Measurements from ENCODE around the gene WDFY1. TPM values are rescaled to one million over a fixed set of nuclear protein-coding genes. Genes with fewer than 3 reads are reported as not detected.
"Not testable (repeated sequence)": the region's sequence is repeated elsewhere in the genome, so short reads cannot be mapped to it uniquely, and the experiment has no call there.

Gene WDFY1
- total RNA-seq, 2 donors from 2014 or later, result 14.1 to 20.5 TPM

DNA sequence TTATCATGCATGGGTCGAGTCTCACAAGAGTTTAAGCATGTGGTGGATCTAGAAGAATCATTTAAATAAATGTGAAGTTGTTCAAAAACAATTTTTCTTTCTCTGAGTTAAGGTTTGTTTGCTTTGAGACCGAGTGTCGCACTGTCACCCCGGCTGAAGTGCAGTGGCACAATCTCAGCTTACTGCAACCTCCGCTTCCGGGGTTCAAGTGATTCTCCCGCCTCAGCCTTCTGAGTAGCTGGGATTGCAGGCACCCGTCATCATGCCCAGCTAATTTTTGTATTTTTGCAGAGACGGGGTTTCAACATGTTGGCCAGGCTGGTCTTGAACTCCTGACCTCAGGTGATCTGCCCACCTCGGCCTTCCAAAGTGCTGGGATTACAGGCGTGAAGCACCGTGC, 73.5 kb downstream of the WDFY1 start:
- intact Hi-C loops (cut with DNase I); DNase-seq; ATAC-seq: not testable (repeated sequence)

DNA sequence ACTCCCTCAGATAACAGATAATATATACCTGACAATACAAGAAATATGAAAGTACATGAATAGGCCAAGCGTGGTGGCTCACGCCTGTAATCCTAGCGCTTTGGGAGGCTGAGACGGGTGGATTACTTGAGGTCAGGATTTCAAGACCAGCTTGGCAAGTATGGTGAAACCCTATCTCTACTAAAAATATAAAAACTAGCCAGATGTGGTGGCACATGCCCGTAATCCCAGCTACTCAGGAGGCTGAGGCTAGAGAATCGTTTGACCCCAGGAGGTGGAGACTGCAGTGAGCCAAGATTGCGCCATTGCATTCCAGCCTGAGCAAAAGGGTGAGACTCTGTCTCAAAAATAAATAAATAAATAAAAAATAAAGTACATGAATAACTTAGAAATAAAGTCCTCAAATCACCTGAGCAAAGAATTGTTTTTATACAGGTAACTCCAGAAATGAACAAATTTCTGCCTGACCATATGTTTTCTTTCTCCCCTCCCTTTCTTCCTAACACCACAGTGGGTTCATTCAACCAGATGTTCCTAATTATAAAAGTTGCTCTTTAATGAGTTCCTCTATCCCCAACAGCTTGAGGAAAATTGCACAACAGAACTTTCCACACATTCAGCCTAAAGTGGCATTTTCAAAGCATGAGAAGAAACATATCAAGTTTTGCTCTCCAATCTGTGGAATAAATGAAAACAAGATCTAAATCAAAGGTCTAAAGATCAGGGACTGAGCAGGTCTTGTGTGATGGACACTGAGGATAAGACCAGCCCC, 74.1 kb downstream of the WDFY1 start:
- no peak for ATAC-seq
- DNase-seq, result no peak
- intact Hi-C loops (cut with DNase I), result no loop called here

DNA sequence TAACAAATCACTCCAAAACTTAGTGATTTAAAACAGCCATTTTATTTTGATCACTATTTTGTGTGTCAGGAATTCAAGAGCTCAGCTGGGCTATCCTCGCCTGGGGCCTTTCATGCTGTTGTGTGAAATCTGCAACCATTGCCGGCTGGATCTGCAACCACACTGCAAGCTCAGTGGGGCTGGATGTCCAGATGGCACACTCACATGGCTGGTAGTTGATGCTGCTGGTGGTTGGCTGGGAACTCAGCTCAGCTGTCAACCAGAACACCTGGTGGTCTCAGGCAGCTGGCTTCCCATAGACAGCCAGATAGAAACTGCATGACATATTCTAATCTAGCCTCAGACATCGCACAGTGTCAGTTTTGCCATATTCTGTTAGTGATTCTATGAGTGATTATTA, 77.1 kb downstream of the WDFY1 start:
- intact Hi-C loops (cut with DNase I), result no loop called here
- ATAC-seq (no peak), DNase-seq (no peak)

DNA sequence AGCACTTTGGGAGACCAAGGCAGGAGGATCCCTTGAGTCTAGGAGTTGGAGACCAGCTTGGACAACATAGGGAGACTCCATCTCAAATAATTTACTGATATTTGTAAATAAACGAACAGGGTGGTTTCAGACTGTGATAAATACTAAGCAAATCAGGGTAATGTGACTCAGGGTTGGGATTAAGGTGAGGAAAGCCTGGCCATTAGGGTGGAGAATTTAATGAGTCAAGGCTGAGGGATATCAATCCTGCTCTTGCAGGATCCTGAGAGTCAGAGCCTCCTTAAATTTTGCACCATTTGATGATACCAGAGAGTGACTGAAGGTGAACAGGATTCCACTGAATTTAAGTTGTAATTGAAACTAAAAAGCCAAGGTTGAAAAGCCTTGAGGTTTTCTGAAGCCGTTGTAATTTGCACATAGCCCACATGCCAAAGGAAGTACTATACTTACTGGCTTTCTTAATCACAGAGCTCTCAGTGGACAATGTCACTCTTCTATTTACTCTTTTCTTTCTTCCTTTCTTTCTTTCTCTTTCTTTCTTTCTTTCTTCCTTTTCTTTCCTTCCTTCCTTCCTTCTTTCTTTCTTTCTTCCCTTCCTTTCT, 79.1 kb downstream of the WDFY1 start:
- intact Hi-C loops (cut with DNase I), result no loop called here
- no peak for DNase-seq
- no peak for ATAC-seq

DNA sequence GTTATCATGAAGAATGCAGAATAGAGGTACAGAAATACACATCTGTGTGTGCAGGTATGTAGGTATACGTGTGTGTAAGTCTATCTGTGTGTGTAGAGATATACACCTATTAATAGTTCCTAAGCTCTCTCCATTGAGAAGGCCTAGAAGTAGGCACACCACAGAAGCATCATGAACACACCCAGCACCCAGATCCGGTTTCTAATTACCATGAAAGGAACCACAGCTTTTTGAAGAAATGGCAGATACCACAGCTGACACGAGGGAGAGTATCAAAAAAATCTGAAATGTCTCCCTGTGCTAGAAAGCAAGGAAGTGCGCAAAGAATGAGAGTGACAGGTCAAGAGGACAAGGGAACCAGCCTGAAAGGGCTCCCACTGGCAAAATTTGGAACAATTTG, 80.0 kb downstream of the WDFY1 start:
- ATAC-seq (no peak), DNase-seq (no peak)
- intact Hi-C loops (cut with DNase I), result no loop called here

DNA sequence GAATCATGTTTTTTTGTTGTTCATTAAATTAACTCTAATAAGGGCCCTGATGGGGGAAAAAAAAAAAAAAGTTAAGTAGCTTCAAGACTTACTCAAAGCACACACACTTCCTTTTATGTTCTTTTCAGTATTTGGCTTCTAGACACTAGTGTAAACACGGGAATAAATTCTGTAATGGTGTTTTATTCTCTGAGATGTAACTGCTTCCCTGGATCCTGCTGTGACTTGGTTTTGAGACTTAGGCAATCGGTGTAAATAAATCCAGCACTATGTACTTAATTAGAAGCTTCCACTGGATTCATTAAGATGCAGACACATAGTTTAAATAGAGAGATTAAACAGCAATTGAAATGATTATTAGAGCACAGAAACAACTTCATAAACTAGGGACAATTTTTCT, 81.6 kb downstream of the WDFY1 start:
- ATAC-seq (no peak), DNase-seq (no peak)
- intact Hi-C loops (cut with DNase I), result no loop called here

DNA sequence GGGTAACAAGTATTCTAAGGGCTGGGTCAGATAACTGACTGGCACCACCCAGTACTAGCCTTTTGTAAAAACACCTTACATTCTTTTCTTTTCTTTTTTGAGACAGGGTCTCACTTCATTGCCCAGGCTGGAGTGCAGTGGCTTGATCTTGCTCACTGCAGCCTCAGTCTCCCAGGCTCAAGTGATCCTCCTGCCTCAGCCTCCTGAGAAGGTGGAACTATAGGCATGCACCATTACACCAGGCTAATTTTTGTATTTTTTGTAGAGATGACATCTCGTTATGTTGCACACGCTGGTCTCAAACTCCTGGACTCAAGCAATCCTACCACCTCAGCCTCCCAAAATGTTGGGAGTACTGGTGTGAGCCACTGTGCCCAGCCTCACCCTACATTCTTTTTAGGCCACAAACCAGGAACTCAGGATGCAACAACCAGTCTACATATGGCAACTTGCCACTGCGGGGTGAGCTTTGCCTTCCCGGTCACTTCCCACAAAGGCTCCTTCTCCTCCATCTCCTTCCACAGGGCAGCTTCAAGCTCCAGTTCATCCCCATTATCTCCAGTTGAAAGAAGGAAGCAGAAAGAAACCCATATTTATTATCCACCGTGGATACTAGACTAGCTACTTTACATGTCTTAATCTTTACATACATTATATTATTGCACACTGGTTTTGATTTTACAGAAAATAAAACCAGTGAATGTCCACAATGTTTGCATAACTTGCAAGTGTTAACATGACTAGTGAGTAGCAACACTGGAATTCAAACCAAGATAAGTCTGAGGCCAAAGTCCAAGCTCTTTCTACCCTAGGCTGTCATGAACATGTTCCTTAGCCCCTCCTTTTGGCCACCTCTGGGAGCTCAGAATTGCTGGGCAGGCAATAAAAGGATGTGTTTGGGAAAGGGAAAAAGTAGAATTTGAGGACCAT, 84.1 kb downstream of the WDFY1 start:
- DNase-seq (no peak), ATAC-seq (peak in 1 of 2 donors; percentile 88)
- intact Hi-C loops (cut with DNase I), result no loop called here

DNA sequence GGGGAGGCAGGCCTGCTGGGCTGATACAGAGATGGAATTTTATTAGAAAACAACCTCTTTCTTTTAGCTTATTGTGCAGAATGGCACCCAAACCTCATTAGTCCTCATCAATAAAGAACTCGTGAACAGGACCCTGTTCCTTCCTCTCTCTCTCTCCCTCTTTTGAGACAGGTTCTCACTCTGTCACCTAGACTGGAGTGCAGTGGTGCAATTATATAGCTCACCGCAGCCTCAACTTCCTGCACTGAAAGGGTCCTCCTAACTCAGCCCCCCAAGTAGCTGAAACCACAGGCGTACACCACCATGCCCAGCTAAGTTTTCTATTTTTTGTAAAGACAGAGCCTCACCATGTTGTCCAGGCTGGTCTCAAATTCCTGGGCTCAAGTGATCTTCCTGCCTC, 86.1 kb downstream of the WDFY1 start:
- no peak for ATAC-seq
- intact Hi-C loops (cut with DNase I), result no loop called here
- no peak for DNase-seq

DNA sequence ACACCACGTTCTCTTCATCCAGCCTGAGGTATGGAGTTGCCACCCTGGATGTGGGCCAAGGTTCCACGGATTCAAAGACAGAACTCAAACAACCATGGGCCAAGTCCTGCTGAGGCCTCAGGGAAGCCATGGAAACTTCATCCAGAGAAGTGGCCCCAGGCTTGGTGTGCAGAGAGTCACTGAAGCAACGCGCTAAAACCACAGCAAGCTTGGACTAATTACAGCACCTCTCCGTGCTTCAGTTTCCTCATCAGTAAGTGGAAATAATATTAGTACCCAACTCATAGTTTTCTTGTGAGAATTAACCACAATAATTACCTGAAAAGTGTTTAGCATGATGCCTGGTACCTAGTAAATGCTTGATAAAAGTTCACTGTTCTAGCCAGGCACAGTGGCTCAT, 88.6 kb downstream of the WDFY1 start:
- no peak for DNase-seq
- intact Hi-C loops (cut with DNase I), result no loop called here
- no peak for ATAC-seq

DNA sequence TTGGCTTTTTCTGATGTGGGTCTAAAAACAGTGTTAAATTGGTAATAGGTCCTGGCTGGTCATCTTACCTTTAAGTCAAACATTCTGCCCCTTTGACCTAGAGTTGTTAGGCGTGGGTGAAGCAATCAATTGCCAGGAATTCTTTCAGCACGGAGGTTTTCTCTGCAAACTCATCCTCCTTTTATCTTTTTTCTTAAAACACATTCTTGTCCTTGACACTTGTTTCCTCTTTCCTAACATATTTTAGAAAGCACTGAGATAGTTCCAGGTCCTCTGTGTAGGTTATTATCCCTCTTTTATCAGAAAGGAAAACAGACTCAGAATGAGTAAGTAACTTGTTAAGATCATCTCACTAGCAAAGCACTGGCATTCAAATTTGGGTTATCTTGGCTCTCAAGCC, 89.1 kb downstream of the WDFY1 start:
- ATAC-seq (peak in 1 of 2 donors; percentile 59), DNase-seq (no peak)
- intact Hi-C loops (cut with DNase I), result no loop called here

DNA sequence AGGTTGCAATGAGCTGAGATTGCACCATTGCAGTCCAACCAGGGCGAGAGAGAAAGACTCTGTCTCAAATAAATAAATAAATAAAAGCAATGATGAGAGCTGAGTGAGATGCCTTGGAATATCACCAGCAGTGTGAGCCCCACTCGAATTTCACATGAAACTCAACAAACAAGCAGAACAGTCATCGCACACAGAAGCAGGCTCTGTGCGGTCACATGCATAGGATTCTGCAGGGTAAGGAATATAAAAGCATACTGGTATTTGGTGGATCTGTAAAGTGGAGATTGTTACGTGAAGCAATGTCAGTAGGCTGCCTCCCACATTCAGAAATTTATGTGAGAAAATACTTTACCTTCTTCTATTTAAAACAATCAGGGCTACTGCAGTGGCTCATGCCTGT, 89.7 kb downstream of the WDFY1 start:
- ATAC-seq (no peak), DNase-seq (no peak)
- intact Hi-C loops (cut with DNase I), result no loop called here

DNA sequence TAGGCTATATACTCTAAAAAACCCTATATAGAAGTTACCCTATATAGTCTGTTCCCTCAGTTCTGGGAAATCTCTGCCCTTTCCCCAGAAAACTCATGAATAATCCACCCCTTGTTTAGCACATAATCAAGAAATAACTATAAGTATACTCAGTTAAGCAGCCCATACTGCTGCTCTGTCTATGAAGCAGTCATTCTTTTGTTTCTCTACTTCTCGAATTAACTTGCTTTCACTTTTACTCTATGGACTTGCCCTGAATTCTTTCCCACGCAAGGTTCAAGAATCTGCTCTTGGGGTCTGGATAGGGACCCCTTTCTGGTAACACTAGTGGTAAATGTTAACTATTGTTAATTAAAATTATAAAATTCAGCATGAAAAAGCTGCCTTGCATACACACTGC, 90.4 kb downstream of the WDFY1 start:
- DNase-seq (no peak), ATAC-seq (no peak)
- intact Hi-C loops (cut with DNase I), result no loop called here

DNA sequence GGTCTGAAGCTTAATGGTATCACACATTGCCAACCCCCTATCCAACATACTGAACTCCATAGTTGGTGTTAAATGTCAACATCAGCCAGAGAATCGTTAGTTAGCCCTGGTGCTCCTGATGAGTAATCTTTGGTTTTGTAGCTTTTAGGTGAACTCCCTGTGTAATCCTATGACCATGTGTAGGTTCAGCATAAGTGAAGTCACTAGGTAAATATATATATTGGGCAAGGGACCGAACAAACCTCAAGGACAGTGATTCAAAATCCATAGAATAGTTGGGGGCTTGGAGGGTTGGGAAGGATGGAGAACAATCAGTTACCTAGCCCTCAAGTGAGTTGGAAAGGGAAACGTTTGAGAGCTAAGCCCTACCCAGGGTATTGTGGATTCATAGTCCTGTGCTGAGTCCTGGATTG, 91.7 kb downstream of the WDFY1 start:
- intact Hi-C loops (cut with DNase I), result no loop called here
- DNase-seq (no peak), ATAC-seq (no peak)

DNA sequence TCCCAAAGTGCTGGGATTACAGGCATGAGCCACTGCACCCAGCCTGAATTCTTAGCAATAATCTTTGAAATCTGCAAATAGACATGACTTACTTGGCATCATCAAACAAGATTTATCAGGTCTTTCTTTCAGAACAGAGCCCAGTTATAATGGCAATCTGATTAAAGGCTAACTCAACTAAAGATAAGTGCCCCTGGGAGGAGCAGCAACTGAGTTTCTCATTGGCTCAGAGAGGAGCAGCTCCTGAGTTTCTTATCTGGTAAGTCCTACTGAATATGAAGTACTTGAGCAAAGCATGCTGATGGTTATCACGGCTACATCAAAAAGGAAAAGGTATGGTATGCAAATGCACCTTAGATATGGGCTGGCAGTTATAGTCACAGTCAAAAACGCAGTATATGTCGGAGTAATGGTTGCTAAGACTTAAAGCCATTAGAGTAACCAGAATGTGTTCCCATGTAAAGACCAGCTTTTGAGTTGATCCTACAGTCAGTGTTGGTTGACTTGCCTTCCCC, 92.8 kb downstream of the WDFY1 start:
- DNase-seq (no peak), ATAC-seq (no peak)
- intact Hi-C loops (cut with DNase I), result no loop called here

DNA sequence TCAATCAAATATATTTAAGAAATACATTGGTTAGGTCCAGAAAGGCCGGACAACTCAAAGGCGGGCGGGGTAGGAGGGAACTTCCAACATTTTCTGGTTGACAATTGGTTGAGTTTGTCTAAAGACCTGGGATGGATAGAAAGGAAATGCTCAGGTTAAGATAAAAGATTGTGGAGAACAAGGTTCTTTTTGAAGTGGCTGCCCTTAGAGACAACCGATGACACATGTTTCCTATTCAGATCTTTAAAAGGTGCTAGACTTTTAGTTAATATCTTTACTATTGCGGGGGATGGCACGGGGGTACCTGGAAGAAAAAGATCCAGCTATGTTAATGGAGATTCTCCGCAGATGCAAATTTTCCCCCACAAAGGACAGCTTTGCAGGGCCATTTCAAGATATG, 97.7 kb downstream of the WDFY1 start:
- DNase-seq, result no peak
- intact Hi-C loops (cut with DNase I), result no loop called here

DNA sequence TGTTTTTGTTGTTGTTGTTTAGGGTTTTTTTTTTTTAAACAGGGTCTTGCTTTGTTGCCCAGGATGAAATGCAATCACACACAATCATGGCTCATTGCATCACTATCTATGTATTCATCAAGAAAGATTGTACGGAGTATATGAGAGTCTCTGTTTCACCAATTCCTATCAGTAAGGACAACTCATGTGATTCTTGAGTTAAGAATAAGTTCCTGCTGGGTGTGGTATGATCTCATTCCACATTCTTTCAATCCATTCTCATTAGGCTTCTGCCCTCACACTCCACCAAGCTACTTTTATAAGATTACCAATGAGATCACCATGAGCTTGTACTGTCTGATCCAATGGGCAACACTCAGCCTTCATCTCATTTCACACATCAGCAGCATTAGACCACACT, 98.6 kb downstream of the WDFY1 start:
- intact Hi-C loops (cut with DNase I), result no loop called here
- DNase-seq (no peak), ATAC-seq (peak in 1 of 2 donors; percentile 56)

More for the DNA sequence above, 97.7 kb downstream of the WDFY1 start:
- ATAC-seq, result no peak

DNA sequence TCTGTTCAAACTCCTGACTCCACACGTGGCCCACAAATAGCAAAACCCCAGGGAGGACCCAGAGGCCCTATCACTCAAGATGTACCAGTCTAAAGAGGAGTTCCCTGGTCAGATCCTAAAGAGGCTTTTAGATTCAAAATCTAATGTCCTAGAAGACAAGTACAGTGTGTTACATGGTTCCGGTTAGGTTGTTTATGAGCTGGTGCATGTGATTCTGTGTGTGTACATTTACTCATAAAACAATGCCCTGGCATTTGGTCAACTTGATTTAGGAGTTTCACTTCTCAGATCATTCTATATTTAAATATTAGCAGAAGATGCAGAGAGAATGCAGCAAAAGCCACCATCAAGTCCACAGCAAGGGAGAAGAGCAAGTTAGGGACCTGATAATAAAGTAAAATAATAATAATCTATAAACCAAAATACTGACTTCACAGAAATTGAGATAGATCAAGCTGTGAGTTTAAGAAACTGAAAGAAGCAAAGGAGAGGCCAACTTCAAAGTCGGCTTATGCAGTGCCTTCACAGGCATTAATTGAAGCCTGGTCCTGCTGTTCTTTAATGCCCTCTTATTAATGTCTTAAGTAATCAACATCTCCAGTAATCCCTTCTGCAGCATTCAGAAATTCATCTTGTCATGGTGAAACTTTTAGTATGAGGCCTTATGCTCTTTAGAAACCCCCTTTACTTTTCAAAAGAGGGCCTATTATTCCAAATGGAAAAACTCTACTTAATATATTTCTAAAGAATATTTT, 103.5 kb downstream of the WDFY1 start:
- ATAC-seq, result no peak
- DNase-seq, result no peak
- intact Hi-C loops (cut with DNase I), result no loop called here

DNA sequence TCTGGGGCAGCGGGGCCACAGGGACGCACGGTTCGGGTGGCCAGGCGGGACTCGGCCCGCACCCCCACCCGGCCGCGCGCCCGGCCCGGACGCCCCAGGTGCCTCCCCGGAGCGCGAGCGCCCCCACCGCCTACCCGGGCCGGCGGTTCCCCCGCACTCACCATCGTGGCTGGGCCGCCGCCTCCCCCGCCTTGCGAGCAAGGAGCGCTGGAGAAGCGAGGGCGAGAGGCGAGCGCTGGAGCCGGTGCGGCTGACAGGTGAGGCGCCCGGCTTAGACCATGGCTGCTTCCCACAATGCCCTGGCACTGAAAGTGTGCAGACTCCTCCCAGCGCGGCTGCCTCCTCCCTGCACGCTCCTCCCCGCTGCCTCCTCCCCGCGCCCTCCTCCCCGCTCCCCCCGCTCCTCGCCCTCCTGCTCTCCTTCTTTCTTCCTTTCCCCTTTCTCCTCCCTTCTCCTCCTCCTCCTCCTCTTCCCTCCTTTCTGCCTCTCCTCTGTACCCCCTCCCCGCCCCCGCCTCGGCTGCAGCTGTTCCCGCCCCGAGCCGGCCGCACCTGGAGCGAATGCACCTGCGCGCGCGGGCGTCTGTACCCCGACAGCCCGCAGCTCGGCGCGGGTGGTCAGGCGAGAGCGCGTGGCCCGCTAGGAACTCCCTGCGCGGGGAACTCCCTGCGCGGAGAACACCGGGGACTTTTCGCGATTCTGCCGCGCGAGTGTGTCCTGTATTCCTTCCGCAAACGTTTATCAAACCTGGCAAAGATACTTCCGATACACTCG, 107.7 kb downstream of the WDFY1 start, which contains the start of gene AP1S3:
TSS of gene AP1S3 (minus strand) at position 296 of the 775 bp plus-strand sequence. CDS start at position 164, 132 bp downstream.
- DNase-seq (peak; percentile 64), ATAC-seq (peak; percentile 92 to 96)
- intact Hi-C loops (cut with DNase I), result no loop called here
